ENCODE data around the gene PCDHA6. TPM values are rescaled to one million over a fixed set of nuclear protein-coding genes. Genes with fewer than 3 reads are reported as not detected.
"Not testable (repeated sequence)": the region's sequence is repeated elsewhere in the genome, so short reads cannot be mapped to it uniquely, and the experiment has no call there.

Gene PCDHA6
- polyA plus RNA-seq, 12 donors = 0.07 to 0.50 (median 0.17) TPM; not detected in 3

DNA sequence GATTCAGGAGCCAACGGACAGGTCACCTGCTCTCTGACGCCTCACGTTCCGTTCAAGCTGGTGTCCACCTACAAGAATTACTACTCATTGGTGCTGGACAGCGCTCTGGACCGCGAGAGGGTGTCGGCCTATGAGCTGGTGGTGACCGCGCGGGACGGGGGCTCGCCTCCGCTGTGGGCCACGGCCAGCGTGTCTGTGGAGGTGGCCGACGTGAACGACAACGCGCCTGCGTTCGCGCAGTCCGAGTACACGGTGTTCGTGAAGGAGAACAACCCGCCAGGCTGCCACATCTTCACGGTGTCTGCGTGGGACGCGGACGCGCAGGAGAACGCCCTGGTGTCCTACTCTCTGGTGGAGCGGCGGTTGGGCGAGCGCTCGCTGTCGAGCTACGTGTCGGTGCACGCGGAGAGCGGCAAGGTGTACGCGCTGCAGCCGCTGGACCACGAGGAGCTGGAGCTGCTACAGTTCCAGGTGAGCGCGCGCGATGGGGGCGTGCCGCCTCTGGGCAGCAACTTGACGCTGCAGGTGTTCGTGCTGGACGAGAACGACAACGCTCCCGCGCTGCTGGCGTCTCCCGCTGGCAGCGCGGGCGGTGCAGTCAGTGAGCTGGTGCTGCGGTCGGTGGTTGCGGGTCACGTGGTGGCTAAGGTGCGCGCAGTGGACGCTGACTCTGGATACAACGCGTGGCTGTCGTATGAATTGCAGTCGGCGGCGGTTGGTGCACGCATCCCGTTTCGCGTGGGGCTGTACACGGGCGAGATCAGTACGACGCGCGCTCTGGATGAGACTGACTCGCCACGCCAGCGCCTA is 29.6 kb downstream of the PCDHA6 start:
- DNase-seq = no peak

DNA sequence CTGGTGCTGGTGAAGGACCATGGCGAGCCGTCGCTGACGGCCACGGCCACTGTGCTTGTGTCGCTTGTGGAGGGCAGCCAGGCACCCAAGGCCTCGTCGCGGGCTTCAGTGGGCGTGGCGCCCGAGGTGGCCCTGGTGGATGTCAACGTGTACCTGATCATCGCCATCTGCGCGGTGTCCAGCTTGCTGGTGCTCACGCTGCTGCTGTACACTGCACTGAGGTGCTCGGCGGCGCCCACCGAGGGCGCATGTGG is 30.2 kb downstream of the PCDHA6 start:
- no peak for DNase-seq

DNA sequence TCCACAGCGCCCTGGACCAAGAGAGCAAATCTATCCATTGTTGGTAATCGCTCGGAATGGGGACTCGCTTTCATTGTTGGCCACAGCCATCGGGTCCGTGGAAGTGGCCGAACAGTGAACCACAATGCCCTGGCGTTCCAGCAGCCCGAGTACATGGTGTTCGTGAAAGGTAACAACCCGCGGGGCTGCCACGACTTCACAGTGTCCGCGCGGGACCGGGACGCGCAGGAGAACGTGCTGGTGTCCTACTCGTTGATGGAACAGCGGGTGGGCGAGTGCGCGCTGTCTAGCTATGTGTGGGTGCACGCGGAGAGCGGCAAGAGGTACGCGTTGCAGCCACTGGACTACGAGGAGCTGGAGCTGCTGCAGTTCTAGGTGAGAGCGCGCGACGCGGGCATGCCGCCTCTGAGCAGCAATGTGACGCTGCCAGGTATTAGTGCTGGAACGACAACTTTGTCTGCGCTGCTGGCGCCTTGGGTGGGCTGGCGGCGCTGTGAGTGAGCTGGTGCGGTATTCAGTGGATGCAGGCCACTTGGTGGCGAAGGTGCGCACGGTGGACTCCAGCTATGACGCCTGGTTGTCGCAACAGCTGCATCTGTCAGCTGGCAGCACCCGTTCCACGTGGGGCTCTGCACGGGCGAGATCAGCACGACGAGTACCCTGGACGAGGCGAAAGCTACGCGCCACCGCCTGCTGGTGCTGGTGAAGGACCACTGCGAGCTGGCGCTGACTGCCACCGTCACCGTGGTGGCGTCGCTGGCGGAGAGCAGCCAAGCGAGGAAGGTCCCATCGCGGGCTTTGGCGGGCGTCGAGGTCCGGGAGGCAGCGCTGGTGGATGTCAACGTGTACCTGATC is 34.9 kb downstream of the PCDHA6 start:
- DNase-seq = no peak

DNA sequence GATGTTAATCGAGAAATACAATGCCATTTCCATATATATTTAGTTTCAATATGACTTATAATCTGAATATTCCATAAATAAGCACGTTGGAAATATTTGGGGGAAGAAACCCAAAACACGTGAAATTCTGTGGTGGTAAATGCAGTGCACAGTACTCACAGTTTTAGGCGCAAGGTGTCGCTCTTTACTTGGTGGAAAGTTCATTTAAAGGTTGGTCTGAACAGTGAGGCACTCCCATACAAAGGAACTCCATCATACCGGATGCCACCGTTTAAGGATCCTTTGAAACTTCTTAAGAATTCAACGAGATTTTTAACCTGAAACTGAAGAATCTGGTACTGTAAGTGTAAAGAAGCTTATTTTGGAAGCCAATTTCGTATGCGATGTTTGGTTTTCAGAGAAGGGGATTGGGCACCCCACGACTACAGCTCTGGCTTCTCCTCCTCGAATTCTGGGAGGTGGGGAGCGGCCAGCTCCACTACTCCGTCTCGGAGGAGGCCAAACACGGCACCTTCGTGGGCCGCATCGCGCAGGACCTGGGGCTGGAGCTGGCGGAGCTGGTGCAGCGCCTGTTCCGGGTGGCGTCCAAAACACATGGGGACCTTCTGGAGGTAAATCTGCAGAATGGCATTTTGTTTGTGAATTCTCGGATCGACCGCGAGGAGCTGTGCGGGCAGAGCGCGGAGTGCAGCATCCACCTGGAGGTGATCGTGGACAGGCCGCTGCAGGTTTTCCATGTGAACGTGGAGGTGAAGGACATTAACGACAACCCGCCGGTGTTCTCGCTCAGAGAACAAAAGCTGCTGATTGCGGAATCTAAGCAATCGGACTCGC is 41.2 kb downstream of the PCDHA6 start, which contains the start of gene PCDHA11:
Gene PCDHA11, plus strand, starts transcription at position 237 of the 834 bp plus-strand sequence. Its CDS starts 147 bp downstream, at position 384.
- no peak for DNase-seq

DNA sequence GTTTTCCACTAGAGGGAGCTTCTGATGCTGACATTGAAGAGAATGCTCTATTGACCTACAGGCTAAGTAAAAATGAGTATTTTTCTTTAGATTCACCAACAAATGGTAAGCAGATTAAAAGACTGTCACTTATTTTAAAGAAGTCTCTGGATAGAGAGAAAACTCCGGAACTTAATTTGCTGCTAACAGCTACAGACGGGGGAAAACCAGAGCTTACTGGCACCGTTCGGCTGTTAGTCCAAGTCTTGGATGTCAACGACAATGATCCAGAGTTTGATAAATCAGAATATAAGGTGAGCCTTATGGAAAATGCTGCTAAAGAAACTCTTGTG is 41.8 kb downstream of the PCDHA6 start:
- no peak for DNase-seq

DNA sequence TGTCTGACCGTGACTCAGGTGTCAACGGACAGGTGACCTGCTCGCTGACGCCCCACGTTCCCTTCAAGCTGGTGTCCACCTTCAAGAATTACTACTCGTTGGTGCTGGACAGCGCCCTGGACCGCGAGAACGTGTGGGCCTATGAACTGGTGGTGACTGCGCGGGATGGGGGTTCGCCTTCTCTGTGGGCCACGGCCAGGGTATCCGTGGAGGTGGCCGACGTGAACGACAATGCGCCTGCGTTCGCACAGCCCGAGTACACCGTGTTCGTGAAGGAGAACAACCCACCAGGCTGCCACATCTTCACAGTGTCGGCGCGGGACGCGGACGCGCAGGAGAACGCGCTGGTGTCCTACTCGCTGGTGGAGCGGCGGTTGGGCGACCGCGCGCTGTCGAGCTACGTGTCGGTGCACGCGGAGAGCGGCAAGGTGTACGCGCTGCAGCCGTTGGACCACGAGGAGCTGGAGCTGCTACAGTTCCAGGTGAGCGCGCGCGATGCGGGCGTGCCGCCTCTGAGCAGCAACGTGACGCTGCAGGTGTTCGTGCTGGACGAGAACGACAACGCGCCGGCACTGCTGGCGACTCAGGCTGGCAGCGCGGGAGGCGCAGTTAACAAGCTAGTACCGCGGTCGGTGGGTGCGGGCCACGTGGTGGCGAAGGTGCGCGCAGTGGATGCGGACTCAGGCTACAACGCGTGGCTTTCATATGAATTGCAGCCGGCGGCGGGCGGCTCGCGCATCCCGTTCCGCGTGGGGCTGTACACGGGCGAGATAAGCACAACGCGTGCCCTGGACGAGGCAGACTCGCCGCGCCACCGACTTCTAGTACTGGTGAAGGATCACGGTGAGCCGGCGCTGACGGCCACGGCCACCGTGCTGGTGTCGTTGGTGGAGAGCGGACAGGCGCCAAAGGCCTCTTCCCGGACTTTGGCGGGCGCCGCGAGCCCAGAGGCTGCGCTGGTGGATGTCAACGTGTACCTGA is 42.8 kb downstream of the PCDHA6 start:
- no peak for DNase-seq

DNA sequence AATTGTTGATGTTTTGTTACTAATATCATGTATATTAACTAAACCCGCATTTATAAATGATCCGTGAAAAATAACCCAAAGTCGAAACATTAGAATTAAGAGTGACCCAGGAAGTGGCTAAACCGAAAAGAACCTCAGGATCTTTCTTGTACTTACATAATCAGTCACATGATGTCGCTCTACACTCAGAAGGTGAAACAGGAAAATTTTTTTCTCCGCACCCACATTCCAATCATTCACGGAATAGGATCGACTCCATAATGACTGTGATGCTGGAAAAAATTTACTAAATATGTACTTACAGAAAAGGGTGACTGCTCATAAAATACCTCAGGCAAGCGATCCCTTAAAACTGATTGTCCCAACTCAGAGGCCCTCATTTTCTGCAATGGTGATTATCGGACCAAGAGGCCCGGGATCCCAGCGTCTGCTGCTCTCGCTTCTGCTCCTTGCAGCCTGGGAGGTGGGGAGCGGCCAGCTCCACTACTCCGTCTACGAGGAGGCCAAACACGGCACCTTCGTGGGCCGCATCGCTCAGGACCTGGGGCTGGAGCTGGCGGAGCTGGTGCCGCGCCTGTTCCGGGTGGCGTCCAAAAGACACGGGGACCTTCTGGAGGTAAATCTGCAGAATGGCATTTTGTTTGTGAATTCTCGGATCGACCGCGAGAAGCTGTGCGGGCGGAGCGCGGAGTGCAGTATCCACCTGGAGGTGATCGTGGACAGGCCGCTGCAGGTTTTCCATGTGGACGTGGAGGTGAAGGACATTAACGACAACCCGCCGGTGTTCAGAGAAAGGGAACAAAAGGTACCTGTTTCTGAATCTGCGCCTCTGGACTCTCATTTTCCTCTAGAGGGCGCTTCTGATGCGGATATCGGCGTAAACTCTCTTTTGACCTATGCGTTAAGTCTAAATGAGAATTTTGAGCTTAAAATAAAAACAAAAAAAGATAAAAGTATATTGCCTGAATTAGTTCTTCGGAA is 47.6 kb downstream of the PCDHA6 start, which contains the start of gene PCDHA12:
Gene PCDHA12, plus strand, starts transcription at position 224 of the 981 bp plus-strand sequence. Its CDS starts 165 bp downstream, at position 389.
- no peak for DNase-seq

DNA sequence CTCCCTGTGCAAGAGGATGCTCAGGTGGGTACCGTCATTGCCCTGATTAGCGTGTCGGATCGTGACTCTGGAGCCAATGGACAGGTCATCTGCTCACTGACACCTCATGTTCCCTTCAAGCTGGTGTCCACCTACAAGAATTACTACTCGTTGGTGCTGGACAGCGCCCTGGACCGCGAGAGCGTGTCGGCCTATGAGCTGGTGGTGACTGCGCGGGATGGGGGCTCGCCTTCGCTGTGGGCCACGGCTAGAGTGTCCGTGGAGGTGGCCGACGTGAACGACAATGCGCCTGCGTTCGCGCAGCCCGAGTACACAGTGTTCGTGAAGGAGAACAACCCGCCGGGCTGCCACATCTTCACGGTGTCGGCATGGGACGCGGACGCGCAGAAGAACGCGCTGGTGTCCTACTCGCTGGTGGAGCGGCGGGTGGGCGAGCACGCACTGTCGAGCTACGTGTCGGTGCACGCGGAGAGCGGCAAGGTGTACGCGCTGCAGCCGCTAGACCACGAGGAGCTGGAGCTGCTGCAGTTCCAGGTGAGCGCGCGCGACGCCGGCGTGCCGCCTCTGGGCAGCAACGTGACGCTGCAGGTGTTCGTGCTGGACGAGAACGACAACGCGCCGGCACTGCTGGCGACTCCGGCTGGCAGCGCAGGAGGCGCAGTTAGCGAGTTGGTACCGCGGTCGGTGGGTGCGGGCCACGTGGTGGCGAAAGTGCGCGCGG is 48.9 kb downstream of the PCDHA6 start:
- DNase-seq = not testable (repeated sequence)

DNA sequence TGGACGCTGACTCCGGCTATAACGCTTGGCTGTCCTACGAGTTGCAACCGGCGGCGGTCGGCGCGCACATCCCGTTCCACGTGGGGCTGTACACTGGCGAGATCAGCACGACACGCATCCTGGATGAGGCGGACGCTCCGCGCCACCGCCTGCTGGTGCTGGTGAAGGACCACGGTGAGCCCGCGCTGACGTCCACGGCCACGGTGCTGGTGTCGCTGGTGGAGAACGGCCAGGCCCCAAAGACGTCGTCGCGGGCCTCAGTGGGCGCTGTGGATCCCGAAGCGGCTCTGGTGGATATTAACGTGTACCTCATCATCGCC is 49.5 kb downstream of the PCDHA6 start:
- no peak for DNase-seq

Other genes with a start within 250 kb of the PCDHA6 start
- gene CD14, start 194.8 kb upstream of the PCDHA6 start, polyA plus RNA-seq (ENCODE audit: insufficient read length in 12 of 12) = 10 to 100 TPM in 11 of 12 donors, not detected in 1; 14.9 to 25.8 (median 17.4) TPM
- gene TMCO6, start 188.5 kb upstream of the PCDHA6 start, polyA plus RNA-seq (ENCODE audit: insufficient read length in 12 of 12) = 10 to 100 TPM in 4 of 12 donors, 1 to 10 TPM in 7, not detected in 1; 6.0 to 21.9 (median 8.0) TPM
- 10 to 100 TPM in 11 of 12 donors, not detected in 1; 28.6 to 63.2 (median 52.0) TPM for gene NDUFA2, start 180.3 kb upstream of the PCDHA6 start, polyA plus RNA-seq (ENCODE audit: insufficient read length in 12 of 12)
- 100 to 1,000 TPM in 4 of 12 donors, 10 to 100 TPM in 7, not detected in 1; 83.7 to 175 (median 93.7) TPM for gene IK, start 180.1 kb upstream of the PCDHA6 start, polyA plus RNA-seq (ENCODE audit: insufficient read length in 12 of 12)
- 10 to 100 TPM in 11 of 12 donors, not detected in 1; 11.1 to 17.2 (median 13.0) TPM for gene WDR55, start 163.1 kb upstream of the PCDHA6 start, polyA plus RNA-seq (ENCODE audit: insufficient read length in 12 of 12)
- under 1 TPM in 4 of 12 donors, not detected in 8; 0.09 to 0.27 (median 0.22) TPM for gene DND1, start 154.4 kb upstream of the PCDHA6 start, polyA plus RNA-seq (ENCODE audit: insufficient read length in 12 of 12)
- gene HARS1, start 136.6 kb upstream of the PCDHA6 start, polyA plus RNA-seq (ENCODE audit: insufficient read length in 12 of 12) = 10 to 100 TPM in 11 of 12 donors, not detected in 1; 28.7 to 58.3 (median 48.2) TPM
- 10 to 100 TPM in 11 of 12 donors, not detected in 1; 23.0 to 36.9 (median 26.0) TPM for gene HARS2, start 136.5 kb upstream of the PCDHA6 start, polyA plus RNA-seq (ENCODE audit: insufficient read length in 12 of 12)
- 100 to 1,000 TPM in 1 of 12 donors, 10 to 100 TPM in 10, not detected in 1; 74.3 to 102 (median 83.6) TPM for gene ZMAT2, start 127.5 kb upstream of the PCDHA6 start, polyA plus RNA-seq (ENCODE audit: insufficient read length in 12 of 12)
- gene PCDHA1, start 41.8 kb upstream of the PCDHA6 start, polyA plus RNA-seq (ENCODE audit: insufficient read length in 12 of 12) = under 1 TPM in 4 of 12 donors, not detected in 8; 0.04 to 0.12 (median 0.07) TPM
- gene PCDHA2, start 33.1 kb upstream of the PCDHA6 start, polyA plus RNA-seq (ENCODE audit: insufficient read length in 12 of 12) = under 1 TPM in 7 of 12 donors, not detected in 5; 0.04 to 0.16 (median 0.10) TPM
- under 1 TPM in 10 of 12 donors, not detected in 2; 0.09 to 0.48 (median 0.18) TPM for gene PCDHA3, start 26.9 kb upstream of the PCDHA6 start, polyA plus RNA-seq (ENCODE audit: insufficient read length in 12 of 12)
- under 1 TPM in 10 of 12 donors, not detected in 2; 0.16 to 0.39 (median 0.31) TPM for gene PCDHA4, start 20.9 kb upstream of the PCDHA6 start, polyA plus RNA-seq (ENCODE audit: insufficient read length in 12 of 12)
- gene PCDHA5, start 6.3 kb upstream of the PCDHA6 start, polyA plus RNA-seq (ENCODE audit: insufficient read length in 12 of 12) = under 1 TPM in 6 of 12 donors, not detected in 6; 0.04 to 0.19 (median 0.09) TPM
- gene PCDHA7, start 6.3 kb downstream of the PCDHA6 start, polyA plus RNA-seq (ENCODE audit: insufficient read length in 12 of 12) = under 1 TPM in 9 of 12 donors, not detected in 3; 0.05 to 0.28 (median 0.17) TPM
- under 1 TPM in 4 of 12 donors, not detected in 8; 0.05 to 0.14 (median 0.07) TPM for gene PCDHA8, start 13.2 kb downstream of the PCDHA6 start, polyA plus RNA-seq (ENCODE audit: insufficient read length in 12 of 12)
- under 1 TPM in 6 of 12 donors, not detected in 6; 0.03 to 0.07 (median 0.03) TPM for gene PCDHA9, start 20.4 kb downstream of the PCDHA6 start, polyA plus RNA-seq (ENCODE audit: insufficient read length in 12 of 12)
- gene PCDHA10, start 27.9 kb downstream of the PCDHA6 start, polyA plus RNA-seq (ENCODE audit: insufficient read length in 12 of 12) = under 1 TPM in 10 of 12 donors, not detected in 2; 0.04 to 0.25 (median 0.10) TPM
- gene PCDHA11, start 41.0 kb downstream of the PCDHA6 start, polyA plus RNA-seq (ENCODE audit: insufficient read length in 12 of 12) = under 1 TPM in 7 of 12 donors, not detected in 5; 0.05 to 0.38 (median 0.14) TPM
- gene PCDHA12, start 47.3 kb downstream of the PCDHA6 start, polyA plus RNA-seq (ENCODE audit: insufficient read length in 12 of 12) = under 1 TPM in 6 of 12 donors, not detected in 6; 0.04 to 0.28 (median 0.06) TPM
- 1 to 10 TPM in 1 of 12 donors, under 1 TPM in 7, not detected in 4; 0.03 to 2.8 (median 0.06) TPM for gene PCDHA13, start 54.2 kb downstream of the PCDHA6 start, polyA plus RNA-seq (ENCODE audit: insufficient read length in 12 of 12)
- gene PCDHAC1, start 98.3 kb downstream of the PCDHA6 start, polyA plus RNA-seq (ENCODE audit: insufficient read length in 12 of 12) = under 1 TPM in 10 of 12 donors, not detected in 2; 0.07 to 0.51 (median 0.16) TPM
- 1 to 10 TPM in 6 of 12 donors, under 1 TPM in 4, not detected in 2; 0.66 to 9.4 (median 1.1) TPM for gene PCDHAC2, start 138.5 kb downstream of the PCDHA6 start, polyA plus RNA-seq (ENCODE audit: insufficient read length in 12 of 12)
- under 1 TPM in 10 of 12 donors, not detected in 2; 0.05 to 0.23 (median 0.11) TPM for gene PCDHB1, start 223.4 kb downstream of the PCDHA6 start, polyA plus RNA-seq (ENCODE audit: insufficient read length in 12 of 12)